Epithelial cell of proximal tubule (primary cell): ENCODE results near the gene ADGRB3. TPM values are rescaled to one million over a fixed set of nuclear protein-coding genes. Genes with fewer than 3 reads are reported as not detected.

Experiments
- DNase-seq: peaks from one replicate; pipeline ENCODE4 v3.0.0-alpha.2; 2011; ENCODE audit warnings: low read depth
- H3K4me3 ChIP-seq: 2 replicates; pipeline ENCODE4 v1.5.1; 2011; ENCODE audit warnings: low read depth, mild to moderate bottlenecking, low read length
- total RNA-seq: library from RNA; depleted of rRNA; stranded (reverse); fragments of >200 nt; gene quantifications from 2 replicates; pipeline ENCODE4 v1.2.3, GENCODE V29; 2015
- TF ChIP-seq, protein P1 (sequence below): conservative IDR thresholded peaks from 2 replicates; pipeline ENCODE4 v1.5.1; 2012; ENCODE audit warnings: low read depth, mild to moderate bottlenecking, low read length

Gene ADGRB3
- total RNA-seq, 1 donor from 2014 or later = 4.7 TPM

- H3K4me3 ChIP-seq = no peak overlapping the region
- no peak for DNase-seq
- TF ChIP-seq, protein P1, sequence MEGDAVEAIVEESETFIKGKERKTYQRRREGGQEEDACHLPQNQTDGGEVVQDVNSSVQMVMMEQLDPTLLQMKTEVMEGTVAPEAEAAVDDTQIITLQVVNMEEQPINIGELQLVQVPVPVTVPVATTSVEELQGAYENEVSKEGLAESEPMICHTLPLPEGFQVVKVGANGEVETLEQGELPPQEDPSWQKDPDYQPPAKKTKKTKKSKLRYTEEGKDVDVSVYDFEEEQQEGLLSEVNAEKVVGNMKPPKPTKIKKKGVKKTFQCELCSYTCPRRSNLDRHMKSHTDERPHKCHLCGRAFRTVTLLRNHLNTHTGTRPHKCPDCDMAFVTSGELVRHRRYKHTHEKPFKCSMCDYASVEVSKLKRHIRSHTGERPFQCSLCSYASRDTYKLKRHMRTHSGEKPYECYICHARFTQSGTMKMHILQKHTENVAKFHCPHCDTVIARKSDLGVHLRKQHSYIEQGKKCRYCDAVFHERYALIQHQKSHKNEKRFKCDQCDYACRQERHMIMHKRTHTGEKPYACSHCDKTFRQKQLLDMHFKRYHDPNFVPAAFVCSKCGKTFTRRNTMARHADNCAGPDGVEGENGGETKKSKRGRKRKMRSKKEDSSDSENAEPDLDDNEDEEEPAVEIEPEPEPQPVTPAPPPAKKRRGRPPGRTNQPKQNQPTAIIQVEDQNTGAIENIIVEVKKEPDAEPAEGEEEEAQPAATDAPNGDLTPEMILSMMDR = no peak
Measured at GRCh38 chr6:69314531-69314930, 679.4 kb downstream of the ADGRB3 start.

GRCh38 chr6:69331886-69332285 is 696.8 kb downstream of the ADGRB3 start:
- DNase-seq = no peak
- TF ChIP-seq, protein P1 = no peak
- H3K4me3 ChIP-seq = no peak overlapping the region

- DNase-seq = no peak
- TF ChIP-seq, protein P1 = no peak
Measured at GRCh38 chr6:69337311-69337710, 702.2 kb downstream of the ADGRB3 start.

DNA sequence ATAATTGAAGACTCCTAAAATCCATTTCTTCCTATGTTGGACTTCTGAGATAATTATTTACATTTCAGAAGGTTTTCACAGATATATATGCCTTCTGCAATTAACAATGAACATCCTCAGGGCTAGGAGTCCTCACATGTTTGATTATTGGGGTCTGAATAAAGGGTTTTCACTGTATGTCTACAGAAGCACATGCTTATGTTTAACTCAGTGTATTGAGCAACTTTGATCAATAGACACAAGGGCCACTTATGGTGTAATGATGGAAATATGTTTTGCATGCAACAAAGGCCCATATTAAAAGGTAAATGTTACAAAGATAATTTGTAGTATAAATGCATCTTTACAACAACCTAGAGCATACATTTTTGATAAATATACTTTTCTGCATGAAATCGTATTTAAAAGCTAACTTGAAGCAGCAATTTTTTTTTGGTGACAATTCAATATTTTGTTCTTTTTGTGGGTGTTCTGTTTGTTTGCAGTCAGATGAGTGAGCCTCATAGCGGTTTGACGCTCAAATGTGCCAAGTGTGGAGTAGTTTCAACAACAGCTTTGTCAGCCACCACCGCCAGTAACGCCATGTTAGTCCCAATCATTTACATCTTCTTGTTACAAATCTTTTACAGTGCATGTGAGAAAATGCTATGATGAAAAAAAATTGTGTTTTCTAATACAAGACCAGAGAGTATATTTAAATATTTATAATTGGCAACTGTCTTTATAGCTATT is 703.5 kb downstream of the ADGRB3 start:
- TF ChIP-seq, protein P1 = no peak
- DNase-seq = no peak
- no peak overlapping the region for H3K4me3 ChIP-seq

More at GRCh38 chr6:69337311-69337710, 702.2 kb downstream of the ADGRB3 start:
- no peak overlapping the region for H3K4me3 ChIP-seq

DNA sequence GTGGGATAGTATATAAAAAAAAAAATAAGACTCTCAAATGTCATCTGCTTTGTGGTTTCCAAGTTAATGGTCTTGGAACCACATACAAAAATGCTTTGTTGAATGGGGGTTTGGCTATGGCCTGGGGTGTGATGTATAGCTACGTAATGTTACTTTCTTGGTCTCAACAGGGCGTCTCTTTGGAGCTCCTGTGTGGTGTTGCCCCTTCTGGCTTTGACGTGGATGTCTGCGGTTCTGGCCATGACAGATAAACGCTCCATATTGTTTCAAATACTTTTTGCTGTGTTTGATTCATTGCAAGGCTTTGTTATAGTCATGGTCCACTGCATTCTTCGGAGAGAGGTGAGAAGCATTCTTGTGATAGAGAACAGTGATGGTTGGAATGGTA is 704.1 kb downstream of the ADGRB3 start:
- DNase-seq = no peak
- H3K4me3 ChIP-seq = no peak overlapping the region
- TF ChIP-seq, protein P1 = no peak

DNA sequence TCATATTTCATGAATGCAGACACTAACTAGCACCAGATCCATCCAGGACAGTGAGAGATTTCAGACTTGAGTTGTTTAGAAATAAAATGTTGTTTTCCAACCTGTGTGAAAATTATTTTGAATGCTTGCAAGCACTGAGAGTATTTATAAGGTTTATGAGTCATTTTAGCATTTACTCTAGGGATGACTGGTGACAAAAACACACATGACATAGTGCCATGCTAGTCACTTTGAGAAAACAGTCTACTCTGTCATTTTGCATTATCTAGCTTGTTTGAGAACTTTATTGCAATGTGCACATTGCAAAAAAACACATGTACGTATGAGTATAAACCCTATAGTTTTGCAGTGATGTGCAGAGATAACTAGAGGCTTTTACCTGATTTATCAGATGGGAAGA is 705.1 kb downstream of the ADGRB3 start:
- TF ChIP-seq, protein P1 = no peak
- H3K4me3 ChIP-seq = no peak overlapping the region

GRCh38 chr6:69343851-69344250 is 708.8 kb downstream of the ADGRB3 start:
- no peak overlapping the region for H3K4me3 ChIP-seq
- TF ChIP-seq, protein P1 = no peak
- DNase-seq = no peak

More for the DNA sequence above, 705.1 kb downstream of the ADGRB3 start:
- no peak for DNase-seq
